A673 (cell line): ENCODE data around the gene MLPH. TPM values are rescaled to one million over a fixed set of nuclear protein-coding genes. Genes with fewer than 3 reads are reported as not detected.

Experiments used
- BruUV-seq: library from RNA; stranded (reverse); fragments of 400-500 nt; replicated peaks from 2 replicates; lab custom pipeline; 2021; lab: Mats Ljungman, UMichigan
- CTCF ChIA-PET: fragments of 300-600 bp; sonication (Branson Sonifier 250); formaldehyde crosslinking; loops from one replicate; lab custom pipeline; 2022; ENCODE audit warnings: antibody characterized with exemption; lab: Charles Lee
- POLR2A ChIA-PET: fragments of 300-600 bp; sonication (Branson Sonifier 250); formaldehyde crosslinking; loops from one replicate; lab custom pipeline; 2022; ENCODE audit warnings: antibody characterized with exemption; ENCODE audit not compliant: low non-redundant PET; lab: Charles Lee
- DNase-seq: peaks from one replicate; pipeline ENCODE4 v3.0.0-alpha.2; 2015; ENCODE audit warnings: low spot score
- H3K27ac ChIP-seq: fragments of 200-600 bp; sonication (generic); 2 replicates; pipeline ENCODE4 v1.5.1; 2016; ENCODE audit warnings: mixed run types, low read depth, mild to moderate bottlenecking, mixed read lengths, antibody characterized with exemption, low read length; ENCODE audit not compliant: poor library complexity, severe bottlenecking
- H3K27me3 ChIP-seq: fragments of 200-600 bp; sonication (generic); replicated peaks from 2 replicates; pipeline ENCODE4 v1.6.1; 2017; ENCODE audit warnings: mixed run types, low read depth, mild to moderate bottlenecking, mixed read lengths, antibody characterized with exemption, low read length; ENCODE audit not compliant: insufficient read depth, poor library complexity
- H3K36me3 ChIP-seq: fragments of 200-600 bp; sonication (generic); 2 replicates; pipeline ENCODE4 v1.6.1; 2016; ENCODE audit warnings: mixed run types, mild to moderate bottlenecking, mixed read lengths, antibody characterized with exemption, low read length; ENCODE audit not compliant: insufficient read depth, poor library complexity, severe bottlenecking
- H3K4me1 ChIP-seq: fragments of 200-600 bp; sonication (generic); 2 replicates; pipeline ENCODE4 v1.6.1; 2017; ENCODE audit warnings: mixed run types, mild to moderate bottlenecking, mixed read lengths, antibody characterized with exemption, low read length; ENCODE audit not compliant: insufficient read depth, poor library complexity, severe bottlenecking
- H3K4me3 ChIP-seq: fragments of 200-600 bp; sonication (generic); 2 replicates; pipeline ENCODE4 v1.5.1; 2016; ENCODE audit warnings: low read depth, mixed run types, mild to moderate bottlenecking, mixed read lengths, low read length; ENCODE audit not compliant: poor library complexity, severe bottlenecking
- H3K9me3 ChIP-seq: fragments of 200-600 bp; sonication (generic); 2 replicates; pipeline ENCODE4 v1.6.1; 2016; ENCODE audit warnings: mixed run types, low read depth, mild to moderate bottlenecking, mixed read lengths, antibody characterized with exemption, low read length; ENCODE audit not compliant: poor library complexity, severe bottlenecking
- CTCF ChIP-seq: fragments of 300-800, 200-600 bp; sonication (generic); conservative IDR thresholded peaks from 2 replicates; pipeline ENCODE4 v1.5.1; 2017; ENCODE audit warnings: low read depth, mild to moderate bottlenecking, antibody characterized with exemption, low read length, moderate library complexity, mixed read lengths
- EZH2 ChIP-seq: fragments of 200-600 bp; sonication (generic); IDR thresholded peaks from 2 replicates; pipeline ENCODE4 v1.6.1; 2017; ENCODE audit warnings: borderline replicate concordance, low read depth, mild to moderate bottlenecking, mixed read lengths, antibody characterized with exemption, low read length; ENCODE audit not compliant: poor library complexity, severe bottlenecking
- intact Hi-C: fragments of 100-400 bp; cut with micrococcal nuclease; formaldehyde crosslinking; loops from one replicate; pipeline ENCODE4 v1.10.0; 2022; ENCODE audit not compliant: unreplicated experiment
- total RNA-seq: library from RNA; stranded (reverse); gene quantifications from 2 replicates; pipeline ENCODE4 v1.2.3, GENCODE V29; 2021

MLPH gene
- total RNA-seq, 1 experiment from 2014 or later: not detected

GRCh38 chr2:237564526-237565131 is 77.6 kb downstream of the MLPH start:
- no peaks in the 10 kb centered on the region for H3K4me1 ChIP-seq
- intact Hi-C loops: no loop called here
- BruUV-seq: no TSS peak
- TF ChIP-seq EZH2 (no peak), CTCF (no peak)
- no peaks in the 10 kb centered on the region for H3K9me3 ChIP-seq
- no peaks in the 10 kb centered on the region for H3K36me3 ChIP-seq
- POLR2A ChIA-PET: no interaction called here
- CTCF ChIA-PET: interaction anchor here (0.9 kb wide), 1 partner anchor 9 kb away, joined by 8 read pairs; no protein-coding TSS in a partner anchor
- DNase-seq: no peak
- H3K27ac ChIP-seq: no peak overlapping the region
- peaks cover 23% of the 10 kb centered on the region for H3K27me3 ChIP-seq
- H3K4me3 ChIP-seq: no peak overlapping the region

GRCh38 chr2:237565974-237566373 is 78.9 kb downstream of the MLPH start:
- peaks cover 23% of the 10 kb centered on the region for H3K27me3 ChIP-seq
- ChIA-PET CTCF (interaction anchor here (1.6 kb wide), 1 partner anchor 144 kb away, joined by 3 read pairs; no protein-coding TSS in a partner anchor), POLR2A (no interaction called here)
- H3K4me3 ChIP-seq: no peak overlapping the region
- no TSS peak for BruUV-seq
- no peaks in the 10 kb centered on the region for H3K36me3 ChIP-seq
- DNase-seq: no peak
- H3K27ac ChIP-seq: no peak overlapping the region
- no peak for TF ChIP-seq EZH2
- TF ChIP-seq CTCF: no peak
- no peaks in the 10 kb centered on the region for H3K4me1 ChIP-seq
- intact Hi-C loops: no loop called here
- no peaks in the 10 kb centered on the region for H3K9me3 ChIP-seq

GRCh38 chr2:237566401-237567235 is 79.6 kb downstream of the MLPH start, which contains the start of gene PRLH:
PRLH (plus strand) TSS chr2:237566574; CDS start chr2:237566574, 0 bp downstream.
- Histone ChIP-seq H3K4me3 (no peak within 1 kb of the TSS), H3K9me3 (no peaks in the 10 kb centered on the region), H3K27ac (no peak within 1 kb of the TSS), H3K27me3 (peaks cover 21% of the 10 kb centered on the region), H3K4me1 (no peaks in the 10 kb centered on the region), H3K36me3 (no peaks in the 10 kb centered on the region)
- ChIA-PET POLR2A (no interaction called here), CTCF (interaction anchor here (1.6 kb wide), 1 partner anchor 145 kb away, joined by 3 read pairs; no protein-coding TSS in a partner anchor)
- no peak for TF ChIP-seq CTCF
- no peak for TF ChIP-seq EZH2
- intact Hi-C loops: no loop called here
- no peak for DNase-seq
- no TSS peak for BruUV-seq
